Right lobe of liver (tissue), 4 donors: Measurements from ENCODE around the gene PRICKLE3.

Source experiments
- POLR2A ChIP-seq: fragments of 450-650 bp; IDR thresholded peaks from one replicate; pipeline ENCODE4 v1.6.1; 2017; ENCODE audit warnings: antibody characterized with exemption, mild to moderate bottlenecking
- TF ChIP-seq, protein P1 (sequence below), 4 donors: fragments of 200-600 bp in 3 of 4; fragments of 450-650 bp in 1 of 4; IDR thresholded peaks; one replicate each; pipeline versions ENCODE4 v1.5.1 to v1.8.0; 2016 to 2022; ENCODE audit warnings: antibody characterized with exemption in 4 of 4, mild to moderate bottlenecking in 2 of 4
- donor health status: DM: no; HTN: no; CAD: no.
- donor health status: DM: no; HTN: no; CAD: no.
- donor health status: DM: no; HTN: yes; CAD: no.

DNA sequence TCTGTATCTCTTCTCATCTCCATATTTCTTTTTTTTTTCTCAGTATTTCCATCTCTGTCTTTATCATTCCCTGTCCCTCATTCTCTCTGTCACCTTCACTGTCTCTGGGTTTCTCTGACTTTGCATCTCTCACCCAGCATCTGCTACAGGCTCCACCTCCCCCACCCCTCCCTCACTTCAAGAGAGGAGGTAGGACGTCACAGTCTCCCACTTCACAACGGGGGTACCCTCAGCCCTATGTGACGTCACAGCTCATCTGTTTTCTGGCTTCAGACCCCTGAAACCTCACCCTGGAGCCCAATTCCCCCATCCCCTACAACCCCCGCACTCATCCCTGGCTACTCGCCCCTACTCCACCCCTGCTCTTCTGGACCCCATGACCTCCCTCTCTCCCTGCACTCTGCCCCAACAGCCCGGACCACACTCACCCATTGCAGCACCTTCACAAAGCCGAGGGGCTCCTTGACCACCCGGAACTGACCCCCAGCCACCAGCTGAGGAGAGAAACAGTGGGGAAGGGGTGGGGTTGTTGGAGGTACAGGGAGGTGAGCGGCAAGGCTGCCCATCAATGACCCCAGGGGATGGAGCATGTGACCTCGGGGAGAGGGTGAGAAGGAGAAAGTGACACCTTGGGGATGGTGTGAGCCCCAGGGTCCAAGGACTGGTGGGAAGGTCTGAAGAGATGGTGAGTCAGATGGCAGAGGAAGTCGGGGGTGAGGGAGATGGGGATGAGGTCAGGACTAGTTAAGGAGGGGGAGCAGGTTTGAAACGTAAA is 12.6 kb upstream of the PRICKLE3 start:
- TF ChIP-seq POLR2A, result no peak
- TF ChIP-seq, protein P1, sequence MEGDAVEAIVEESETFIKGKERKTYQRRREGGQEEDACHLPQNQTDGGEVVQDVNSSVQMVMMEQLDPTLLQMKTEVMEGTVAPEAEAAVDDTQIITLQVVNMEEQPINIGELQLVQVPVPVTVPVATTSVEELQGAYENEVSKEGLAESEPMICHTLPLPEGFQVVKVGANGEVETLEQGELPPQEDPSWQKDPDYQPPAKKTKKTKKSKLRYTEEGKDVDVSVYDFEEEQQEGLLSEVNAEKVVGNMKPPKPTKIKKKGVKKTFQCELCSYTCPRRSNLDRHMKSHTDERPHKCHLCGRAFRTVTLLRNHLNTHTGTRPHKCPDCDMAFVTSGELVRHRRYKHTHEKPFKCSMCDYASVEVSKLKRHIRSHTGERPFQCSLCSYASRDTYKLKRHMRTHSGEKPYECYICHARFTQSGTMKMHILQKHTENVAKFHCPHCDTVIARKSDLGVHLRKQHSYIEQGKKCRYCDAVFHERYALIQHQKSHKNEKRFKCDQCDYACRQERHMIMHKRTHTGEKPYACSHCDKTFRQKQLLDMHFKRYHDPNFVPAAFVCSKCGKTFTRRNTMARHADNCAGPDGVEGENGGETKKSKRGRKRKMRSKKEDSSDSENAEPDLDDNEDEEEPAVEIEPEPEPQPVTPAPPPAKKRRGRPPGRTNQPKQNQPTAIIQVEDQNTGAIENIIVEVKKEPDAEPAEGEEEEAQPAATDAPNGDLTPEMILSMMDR (IDR thresholded peaks at IDR 0.05), result no peak
